ENCODE data around the gene TTLL1.

DNA sequence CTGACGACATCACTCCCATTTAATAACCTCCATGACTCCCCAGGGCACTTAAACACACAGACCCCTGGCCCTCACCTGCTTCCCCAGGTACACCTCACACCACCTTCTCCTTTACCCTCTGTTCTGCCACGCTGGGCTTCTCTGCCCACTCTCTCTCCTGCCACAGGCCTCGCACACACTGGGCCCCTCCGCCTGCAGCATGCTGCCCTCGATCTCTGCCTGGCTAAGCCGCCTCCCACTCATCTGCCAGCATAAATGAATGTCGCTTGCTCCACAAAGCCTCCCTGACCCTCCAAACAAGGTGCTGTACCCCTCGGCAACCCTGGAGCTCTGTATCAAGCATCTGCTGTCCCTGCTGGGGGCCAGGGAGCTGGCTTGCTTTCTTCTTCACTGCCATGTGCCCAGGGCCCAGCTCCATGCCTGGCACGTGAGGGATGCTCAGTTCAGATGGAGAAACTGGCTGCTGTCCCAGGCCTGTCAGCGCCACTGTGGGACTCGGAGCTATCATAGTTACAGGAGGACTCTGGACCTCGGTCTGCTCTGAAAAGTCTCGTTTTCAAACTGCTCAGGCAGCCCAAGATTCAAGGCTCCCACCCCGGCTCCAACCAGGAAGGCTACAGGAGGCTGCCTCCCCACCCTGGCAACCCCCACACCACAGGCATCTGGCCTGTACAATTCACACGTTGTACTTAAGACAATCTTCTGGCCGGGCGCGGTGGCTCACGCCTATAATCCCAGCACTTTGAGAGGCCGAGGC, 11.9 kb downstream of the TTLL1 start:
- TF ChIP-seq, protein P1, sequence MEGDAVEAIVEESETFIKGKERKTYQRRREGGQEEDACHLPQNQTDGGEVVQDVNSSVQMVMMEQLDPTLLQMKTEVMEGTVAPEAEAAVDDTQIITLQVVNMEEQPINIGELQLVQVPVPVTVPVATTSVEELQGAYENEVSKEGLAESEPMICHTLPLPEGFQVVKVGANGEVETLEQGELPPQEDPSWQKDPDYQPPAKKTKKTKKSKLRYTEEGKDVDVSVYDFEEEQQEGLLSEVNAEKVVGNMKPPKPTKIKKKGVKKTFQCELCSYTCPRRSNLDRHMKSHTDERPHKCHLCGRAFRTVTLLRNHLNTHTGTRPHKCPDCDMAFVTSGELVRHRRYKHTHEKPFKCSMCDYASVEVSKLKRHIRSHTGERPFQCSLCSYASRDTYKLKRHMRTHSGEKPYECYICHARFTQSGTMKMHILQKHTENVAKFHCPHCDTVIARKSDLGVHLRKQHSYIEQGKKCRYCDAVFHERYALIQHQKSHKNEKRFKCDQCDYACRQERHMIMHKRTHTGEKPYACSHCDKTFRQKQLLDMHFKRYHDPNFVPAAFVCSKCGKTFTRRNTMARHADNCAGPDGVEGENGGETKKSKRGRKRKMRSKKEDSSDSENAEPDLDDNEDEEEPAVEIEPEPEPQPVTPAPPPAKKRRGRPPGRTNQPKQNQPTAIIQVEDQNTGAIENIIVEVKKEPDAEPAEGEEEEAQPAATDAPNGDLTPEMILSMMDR (IDR thresholded peaks at IDR 0.05): no peak
- TF ChIP-seq POLR2A (IDR thresholded peaks at IDR 0.05): no peak

All from esophagus squamous epithelium (tissue), 4 donors.